Endothelial cell of umbilical vein (primary cell): Measurements from ENCODE around the gene ARHGEF38. TPM values are rescaled to one million over a fixed set of nuclear protein-coding genes. Genes with fewer than 3 reads are reported as not detected.

Source experiments
- BruUV-seq: library from RNA; stranded (reverse); fragments of 400-500 nt; replicated peaks from 2 replicates; lab custom pipeline; 2021; lab: Mats Ljungman, UMichigan
- CTCF ChIA-PET: fragments of 300-600, 350-600 bp; sonication (Branson Sonifier 250); formaldehyde crosslinking; loops from one replicate; lab custom pipeline; 2021; ENCODE audit warnings: antibody characterized with exemption, inconsistent platforms; lab: Charles Lee
- POLR2A ChIA-PET: fragments of 300-600, 350-600 bp; sonication (Branson Sonifier 250); formaldehyde crosslinking; loops from one replicate; lab custom pipeline; 2021; ENCODE audit warnings: antibody characterized with exemption, inconsistent platforms; lab: Charles Lee
- DNase-seq: peaks from one replicate; pipeline ENCODE4 v3.0.0-alpha.2; 2011; ENCODE audit warnings: low read depth, low spot score
- FAIRE-seq: peaks from 2 replicates; lab custom pipeline; 2011; peaks lifted over from hg19 to GRCh38; lab: Jason Lieb, UNC
- H2AFZ ChIP-seq: 2 replicates; pipeline ENCODE4 v1.6.0; 2012; ENCODE audit warnings: low read depth, low read length, control low read depth, inconsistent platforms
- H3K27ac ChIP-seq: 2 replicates; pipeline ENCODE4 v1.5.1; 2011; ENCODE audit warnings: low read depth, mild to moderate bottlenecking, control low read depth, low read length, moderate library complexity; ENCODE audit not compliant: insufficient read depth
- H3K27me3 ChIP-seq, 2 experiments: 2 replicates each; pipeline versions ENCODE4 v1.6.0 to v1.6.1; 2011; ENCODE audit warnings: low read length in 2 of 2, mixed read lengths in 1 of 2; ENCODE audit not compliant: control insufficient read depth in 2 of 2, insufficient read depth in 2 of 2
- H3K36me3 ChIP-seq, 2 experiments: 2 replicates in 1 of 2; 3 replicates in 1 of 2; pipeline ENCODE4 v1.5.1; 2011; ENCODE audit warnings: low read length in 2 of 2, mild to moderate bottlenecking in 1 of 2, moderate library complexity in 1 of 2; ENCODE audit not compliant: control insufficient read depth in 2 of 2, insufficient read depth in 2 of 2; ENCODE audit errors: extremely low read depth in 1 of 2
- H3K4me1 ChIP-seq: 3 replicates; pipeline ENCODE4 v1.5.1; 2011; ENCODE audit warnings: mild to moderate bottlenecking, low read length; ENCODE audit not compliant: control insufficient read depth, insufficient read depth; ENCODE audit errors: extremely low read depth
- H3K4me2 ChIP-seq: 2 replicates; pipeline ENCODE4 v1.6.1; 2011; ENCODE audit warnings: low read length, control low read depth, mixed read lengths; ENCODE audit not compliant: insufficient read depth
- H3K4me3 ChIP-seq, 3 experiments: fragments of 200-600 bp in 1 of 3; sonication (generic), shearing (Covaris generic) in 1 of 3; replicated peaks in 1 of 3; 2 replicates each; pipeline ENCODE4 v1.5.1; 2011 to 2016; ENCODE audit warnings: control low read depth in 3 of 3, low read length in 3 of 3, mild to moderate bottlenecking in 2 of 3, inconsistent platforms in 1 of 3, low read depth in 1 of 3, moderate library complexity in 1 of 3; ENCODE audit not compliant: insufficient read depth in 1 of 3
- H3K79me2 ChIP-seq: 2 replicates; pipeline ENCODE4 v1.6.0; 2012; ENCODE audit warnings: low read length, inconsistent platforms; ENCODE audit not compliant: control insufficient read depth, insufficient read depth
- H3K9ac ChIP-seq: replicated peaks from 2 replicates; pipeline ENCODE3; 2011; ENCODE audit warnings: low read length, control low read depth; ENCODE audit not compliant: insufficient read depth; ENCODE audit errors: extremely low read depth
- H3K9me1 ChIP-seq: replicated peaks from 3 replicates; pipeline ENCODE4 v1.6.0; 2011; ENCODE audit warnings: mild to moderate bottlenecking, low read length; ENCODE audit not compliant: control insufficient read depth, insufficient read depth; ENCODE audit errors: extremely low read depth
- H3K9me3 ChIP-seq: replicated peaks from 2 replicates; pipeline ENCODE4 v1.5.1; 2012; ENCODE audit warnings: low read length, inconsistent platforms; ENCODE audit not compliant: control insufficient read depth, insufficient read depth
- H4K20me1 ChIP-seq: replicated peaks from 2 replicates; pipeline ENCODE3; 2011; ENCODE audit warnings: mild to moderate bottlenecking, low read length; ENCODE audit not compliant: control insufficient read depth, insufficient read depth; ENCODE audit errors: extremely low read depth
- EZH2 ChIP-seq: IDR thresholded peaks from 2 replicates; pipeline ENCODE4 v1.6.1; 2012; ENCODE audit warnings: borderline replicate concordance, low read depth, mild to moderate bottlenecking, moderate library complexity, low read length, inconsistent platforms; ENCODE audit not compliant: severe bottlenecking
- FOS ChIP-seq: IDR thresholded peaks from 2 replicates; pipeline ENCODE4 v1.6.1; 2011; ENCODE audit warnings: mild to moderate bottlenecking, low read length, moderate library complexity, borderline replicate concordance; ENCODE audit not compliant: insufficient read depth
- GATA2 ChIP-seq: IDR thresholded peaks from 2 replicates; pipeline ENCODE4 v1.7.0; 2011; ENCODE audit warnings: low read depth, mild to moderate bottlenecking, moderate library complexity, mixed read lengths, low read length; ENCODE audit not compliant: insufficient read length, insufficient read depth
- JUN ChIP-seq: IDR thresholded peaks from 2 replicates; pipeline ENCODE4 v1.6.1; 2011; ENCODE audit warnings: borderline replicate concordance, low read depth; ENCODE audit not compliant: insufficient read length, insufficient read depth
- MYC ChIP-seq: IDR thresholded peaks from one replicate; pipeline ENCODE4 v1.6.1; 2011; ENCODE audit warnings: mild to moderate bottlenecking, low read depth, low read length
- POLR2A ChIP-seq: IDR thresholded peaks from 2 replicates; pipeline ENCODE4 v1.6.1; 2012; ENCODE audit warnings: low read depth, mild to moderate bottlenecking, control low read depth, low read length
- POLR2AphosphoS5 ChIP-seq: IDR thresholded peaks from 2 replicates; pipeline ENCODE4 v1.6.1; 2012; ENCODE audit warnings: low read depth, mild to moderate bottlenecking, control low read depth, low read length, moderate library complexity; ENCODE audit not compliant: insufficient read depth
- dilution Hi-C: fragments of 300-500 bp; cut with MboI; formaldehyde crosslinking; loops from one replicate; pipeline ENCODE4 v1.15.0; 2019; ENCODE audit warnings: low sequenced_read_pairs; ENCODE audit not compliant: extremely low pct_ligation_motif_present
- intact Hi-C: fragments of 100-400 bp; cut with micrococcal nuclease; formaldehyde crosslinking; loops from one replicate; pipeline ENCODE4 v1.10.0; 2022
- polyA plus RNA-seq, 4 experiments: library from polyadenylated mRNA; depleted of rRNA in 3 of 4; stranded (reverse) in 3 of 4; unstranded in 1 of 4; fragments of >200 nt; gene quantifications; 2 replicates each; pipeline versions ENCODE4 v1.2.1 to v1.2.3, GENCODE V29; 2011 to 2012; ENCODE audit warnings: missing spikeins in 1 of 4
- total RNA-seq: library from RNA; stranded (reverse); gene quantifications from 2 replicates; pipeline ENCODE4 v1.2.3, GENCODE V29; 2021
- TF ChIP-seq, protein P1 (sequence below), 2 donors: IDR thresholded peaks; 1 replicate in 1 of 2; 2 replicates in 1 of 2; pipeline ENCODE4 v1.5.1; 2011; ENCODE audit warnings: low read length in 2 of 2, mild to moderate bottlenecking in 2 of 2, moderate library complexity in 2 of 2, control low read depth in 1 of 2, inconsistent platforms in 1 of 2, low read depth in 1 of 2; ENCODE audit not compliant: insufficient read depth in 1 of 2; ENCODE audit errors: extremely low read depth in 1 of 2
- TF ChIP-seq, protein P2 (sequence below): IDR thresholded peaks from 2 replicates; pipeline ENCODE4 v1.6.1; 2011; ENCODE audit not compliant: insufficient read depth, insufficient read length

The ARHGEF38 gene
- total and polyA plus RNA-seq, 2 donors (not counting 3 experiments of a cell fraction or from before 2014, with no cell fraction given) = not detected

DNA sequence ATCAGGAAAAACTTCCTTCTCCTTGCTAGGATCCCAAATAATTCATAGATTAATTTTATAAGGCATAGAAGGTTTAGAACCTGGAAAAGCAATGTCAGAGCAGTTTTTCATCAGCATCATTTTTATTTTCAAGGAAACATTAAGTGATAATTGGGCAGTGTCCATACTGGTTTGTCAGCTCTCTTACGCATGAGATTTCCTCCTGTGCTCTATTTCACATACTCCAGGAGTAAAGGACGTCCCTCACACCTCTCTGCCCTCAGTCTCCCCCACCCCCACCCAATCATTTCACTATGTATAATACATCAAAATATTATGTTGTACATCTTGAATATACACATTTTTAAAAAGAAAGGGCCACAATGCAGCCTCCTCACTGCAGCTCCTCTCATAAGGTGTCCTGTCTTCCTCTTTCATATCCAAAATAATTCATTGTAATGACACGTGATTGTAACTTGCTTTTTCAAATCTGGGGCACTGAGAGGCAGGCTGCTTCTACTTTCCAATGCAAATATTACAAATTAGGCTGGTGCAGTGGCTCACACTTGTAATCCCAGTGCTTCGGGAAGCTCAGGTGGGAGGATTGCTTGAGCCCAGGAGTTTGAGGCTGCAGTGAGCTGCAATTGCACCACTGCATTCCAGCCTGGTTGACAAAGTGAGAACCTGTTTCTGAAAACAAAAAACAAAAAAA lies 34.4 kb downstream of the ARHGEF38 start:
- no peak for TF ChIP-seq JUN
- Histone ChIP-seq H2AFZ (no peak overlapping the region), H3K9ac (no peak overlapping the region), H3K4me1 (no peaks in the 10 kb centered on the region), H3K27ac (no peak overlapping the region), H3K9me1 (no peaks in the 10 kb centered on the region), H3K27me3 (peaks cover 0 to 3% of the 10 kb centered on the region in 2 experiments), H3K4me2 (no peak overlapping the region), H3K79me2 (no peaks in the 10 kb centered on the region), H3K9me3 (no peaks in the 10 kb centered on the region), H3K4me3 (no peak overlapping the region), H4K20me1 (no peaks in the 10 kb centered on the region), H3K36me3 (no peaks in the 10 kb centered on the region)
- ChIA-PET CTCF (no interaction called here), POLR2A (no interaction called here)
- DNase-seq (no peak), FAIRE-seq (no peak)
- intact Hi-C loops = no loop called here
- dilution Hi-C loops = no loop called here
- no TSS peak for BruUV-seq

DNA sequence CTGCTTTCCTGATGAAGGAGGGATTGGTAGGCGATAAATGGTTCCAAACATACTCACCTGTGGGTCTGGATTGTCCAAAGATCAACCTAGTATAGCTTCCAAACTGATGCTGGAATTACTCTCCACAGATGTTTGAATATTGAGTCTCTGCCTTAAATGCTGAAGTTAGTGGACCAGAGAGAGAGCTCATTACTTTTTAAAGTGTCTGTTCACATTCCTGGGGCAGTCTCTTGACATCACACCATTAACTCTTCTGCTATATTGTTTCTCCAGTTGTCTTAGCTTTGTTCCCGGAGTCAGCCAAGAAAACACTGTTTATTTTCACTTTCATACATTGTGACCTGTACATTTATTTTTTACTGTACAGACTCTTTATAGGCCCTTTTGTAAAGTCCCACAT lies 35.4 kb downstream of the ARHGEF38 start:
- ChIA-PET CTCF (interaction anchor here (1.4 kb wide), 1 partner anchor 30 kb away, joined by 4 read pairs; no protein-coding TSS in a partner anchor), POLR2A (no interaction called here)
- FAIRE-seq = no peak
- Histone ChIP-seq H3K4me3 (no peak overlapping the region), H3K9ac (no peak overlapping the region), H3K36me3 (no peaks in the 10 kb centered on the region), H3K4me1 (no peaks in the 10 kb centered on the region), H3K27me3 (peaks cover 0 to 3% of the 10 kb centered on the region in 2 experiments), H4K20me1 (no peaks in the 10 kb centered on the region), H3K4me2 (no peak overlapping the region), H3K9me1 (no peaks in the 10 kb centered on the region), H2AFZ (no peak overlapping the region), H3K79me2 (no peaks in the 10 kb centered on the region), H3K9me3 (no peaks in the 10 kb centered on the region), H3K27ac (no peak overlapping the region)
- dilution Hi-C loops = no loop called here
- TF ChIP-seq JUN (no peak), GATA2 (no peak), POLR2A (no peak), POLR2AphosphoS5 (no peak), EZH2 (no peak), FOS (no peak), MYC (no peak)
- TF ChIP-seq, protein P1, sequence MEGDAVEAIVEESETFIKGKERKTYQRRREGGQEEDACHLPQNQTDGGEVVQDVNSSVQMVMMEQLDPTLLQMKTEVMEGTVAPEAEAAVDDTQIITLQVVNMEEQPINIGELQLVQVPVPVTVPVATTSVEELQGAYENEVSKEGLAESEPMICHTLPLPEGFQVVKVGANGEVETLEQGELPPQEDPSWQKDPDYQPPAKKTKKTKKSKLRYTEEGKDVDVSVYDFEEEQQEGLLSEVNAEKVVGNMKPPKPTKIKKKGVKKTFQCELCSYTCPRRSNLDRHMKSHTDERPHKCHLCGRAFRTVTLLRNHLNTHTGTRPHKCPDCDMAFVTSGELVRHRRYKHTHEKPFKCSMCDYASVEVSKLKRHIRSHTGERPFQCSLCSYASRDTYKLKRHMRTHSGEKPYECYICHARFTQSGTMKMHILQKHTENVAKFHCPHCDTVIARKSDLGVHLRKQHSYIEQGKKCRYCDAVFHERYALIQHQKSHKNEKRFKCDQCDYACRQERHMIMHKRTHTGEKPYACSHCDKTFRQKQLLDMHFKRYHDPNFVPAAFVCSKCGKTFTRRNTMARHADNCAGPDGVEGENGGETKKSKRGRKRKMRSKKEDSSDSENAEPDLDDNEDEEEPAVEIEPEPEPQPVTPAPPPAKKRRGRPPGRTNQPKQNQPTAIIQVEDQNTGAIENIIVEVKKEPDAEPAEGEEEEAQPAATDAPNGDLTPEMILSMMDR (IDR thresholded peaks at IDR 0.05; ENCODE audit: extremely low read depth in 1 of 2, insufficient read depth in 1 of 2, low read depth in 1 of 2, low read length in 2 of 2) = no peak
- TF ChIP-seq, protein P2, sequence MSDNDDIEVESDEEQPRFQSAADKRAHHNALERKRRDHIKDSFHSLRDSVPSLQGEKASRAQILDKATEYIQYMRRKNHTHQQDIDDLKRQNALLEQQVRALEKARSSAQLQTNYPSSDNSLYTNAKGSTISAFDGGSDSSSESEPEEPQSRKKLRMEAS = no peak
- no peak for DNase-seq
- intact Hi-C loops = no loop called here
- no TSS peak for BruUV-seq
